Right lobe of liver (tissue), 6 donors: ENCODE data around the gene ACER1. TPM values are rescaled to one million over a fixed set of nuclear protein-coding genes. Genes with fewer than 3 reads are reported as not detected.

Experiments used
- ATAC-seq, 4 donors: fragments of 200-7000 bp; cut with Tn5 transposase; one replicate each; pipeline ENCODE4 v1.9.1; 2020; ENCODE audit warnings: mild to moderate bottlenecking in 4 of 4, moderate library complexity in 4 of 4
- DNase-seq, 3 donors: peaks; one replicate each; pipeline ENCODE4 v3.0.0-alpha.2; 2020
- H3K27ac ChIP-seq, 3 donors: fragments of 200-600 bp; one replicate each; pipeline ENCODE4 v1.8.0; 2022
- H3K27me3 ChIP-seq, 2 donors: fragments of 200-600 bp; one replicate each; pipeline ENCODE4 v1.8.0; 2022
- H3K36me3 ChIP-seq, 4 donors: fragments of 200-600 bp; sonication (generic) in 1 of 4; one replicate each; pipeline versions ENCODE4 v1.5.1 to v1.8.0; 2017 to 2022; ENCODE audit warnings: control low read depth in 1 of 4
- H3K4me1 ChIP-seq, 4 donors: fragments of 200-600 bp; sonication (generic) in 1 of 4; one replicate each; pipeline versions ENCODE4 v1.5.1 to v1.8.0; 2017 to 2022; ENCODE audit warnings: control low read depth in 1 of 4
- H3K4me3 ChIP-seq, 3 donors: fragments of 200-600 bp; one replicate each; pipeline ENCODE4 v1.8.0; 2022
- H3K9me3 ChIP-seq, 4 donors: fragments of 200-600 bp; sonication (generic) in 1 of 4; one replicate each; pipeline versions ENCODE4 v1.5.1 to v1.8.0; 2017 to 2022; ENCODE audit warnings: control low read depth in 1 of 4
- POLR2A ChIP-seq: fragments of 450-650 bp; IDR thresholded peaks from one replicate; pipeline ENCODE4 v1.6.1; 2017; ENCODE audit warnings: antibody characterized with exemption, mild to moderate bottlenecking
- WGBS: methylation state at CpG from one replicate; pipeline ENCODE4 v1.1.6; 2018; ENCODE audit warnings: low coverage, low lambda C conversion rate; ENCODE audit not compliant: insufficient coverage; ENCODE audit errors: missing lambda C conversion rate; 5-methylcytosine and 5-hydroxymethylcytosine counted together
- intact Hi-C, 2 donors: fragments of 100-400 bp; cut with DNase I; formaldehyde crosslinking; loops; one replicate each; pipeline versions ENCODE4 v1.11.2 to v1.14.1; 2022
- total RNA-seq, 6 experiments: library from RNA; depleted of rRNA in 2 of 6; stranded (reverse); fragments of >200 nt in 2 of 6; fragmentation: NEBNext Ultra II Directional in 3 of 6; extraction: Animal tissue kit (Norgen Biotek cat#: 25700) in 3 of 6; gene quantifications; one replicate each; pipeline versions ENCODE4 v1.1.0 to v1.2.4, GENCODE V29; 2016 to 2023
- TF ChIP-seq, protein P1 (sequence below), 4 donors: fragments of 200-600 bp in 3 of 4; fragments of 450-650 bp in 1 of 4; IDR thresholded peaks; one replicate each; pipeline versions ENCODE4 v1.5.1 to v1.8.0; 2016 to 2022; ENCODE audit warnings: antibody characterized with exemption in 4 of 4, mild to moderate bottlenecking in 2 of 4
- donor health status: DM: no; HTN: yes; CAD: no.
- donor health status: DM: no; HTN: no; CAD: no.
- donor health status: DM: no; HTN: no; CAD: no.
- donor health status: DM: no; HTN: yes; CAD: no.
- donor health status: DM: no; HTN: yes; CAD: no.

ACER1 gene
- total RNA-seq, 6 experiments from 2014 or later: 0.48 TPM; not detected in 5

DNA sequence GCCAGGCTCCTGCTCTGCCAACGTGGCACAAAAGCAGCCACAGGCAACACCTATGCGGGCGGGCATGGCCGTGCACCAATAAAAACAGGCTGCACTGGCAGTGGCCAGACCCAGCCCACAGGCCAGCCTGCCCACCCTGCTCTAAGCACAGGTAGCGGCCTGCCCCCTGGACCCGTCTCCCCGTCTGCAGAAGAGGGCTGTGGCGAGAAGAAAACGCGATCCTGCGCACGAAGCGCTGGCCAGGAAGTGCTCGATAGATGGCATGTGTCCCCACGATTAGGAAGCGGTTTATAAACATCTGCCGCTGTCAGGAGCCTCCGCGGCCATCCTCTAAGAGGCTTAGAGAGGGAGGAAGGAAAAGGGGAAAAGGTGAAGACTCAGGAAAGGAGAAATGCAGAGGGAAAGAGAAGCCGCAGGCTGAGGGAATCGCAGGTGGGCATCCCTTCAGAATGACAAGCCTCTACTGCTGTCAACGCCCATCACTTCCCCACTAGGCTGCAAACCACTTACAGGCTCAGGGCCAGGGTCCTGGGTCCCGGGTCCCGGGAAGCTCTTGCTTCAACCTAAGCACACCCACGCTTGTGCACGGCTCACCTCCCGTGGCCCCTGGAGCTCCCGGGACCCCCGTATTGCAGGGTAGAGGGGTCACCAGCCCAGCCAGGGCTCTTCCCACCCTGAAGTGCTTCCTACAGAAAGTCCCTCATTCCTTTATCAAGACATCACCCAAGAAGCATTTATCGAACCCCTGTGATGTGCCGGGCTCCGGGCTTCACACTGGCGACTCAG is 64.1 kb downstream of the ACER1 start:
- peak overlapping the region in 2 of 3 donors; percentile 11 to 45 for H3K4me3 ChIP-seq
- peak in 2 of 3 donors; percentile 53 to 64 for DNase-seq
- WGBS: 49% methylated on average over 24 of the region's 33 CpGs
- H3K27me3 ChIP-seq: no peaks in the 10 kb centered on the region
- intact Hi-C loops: loop anchor here in 1 of 2 donors (10.0 kb wide), 1 partner anchor 54 kb away; no protein-coding TSS in a partner anchor
- TF ChIP-seq POLR2A: no peak
- TF ChIP-seq, protein P1, sequence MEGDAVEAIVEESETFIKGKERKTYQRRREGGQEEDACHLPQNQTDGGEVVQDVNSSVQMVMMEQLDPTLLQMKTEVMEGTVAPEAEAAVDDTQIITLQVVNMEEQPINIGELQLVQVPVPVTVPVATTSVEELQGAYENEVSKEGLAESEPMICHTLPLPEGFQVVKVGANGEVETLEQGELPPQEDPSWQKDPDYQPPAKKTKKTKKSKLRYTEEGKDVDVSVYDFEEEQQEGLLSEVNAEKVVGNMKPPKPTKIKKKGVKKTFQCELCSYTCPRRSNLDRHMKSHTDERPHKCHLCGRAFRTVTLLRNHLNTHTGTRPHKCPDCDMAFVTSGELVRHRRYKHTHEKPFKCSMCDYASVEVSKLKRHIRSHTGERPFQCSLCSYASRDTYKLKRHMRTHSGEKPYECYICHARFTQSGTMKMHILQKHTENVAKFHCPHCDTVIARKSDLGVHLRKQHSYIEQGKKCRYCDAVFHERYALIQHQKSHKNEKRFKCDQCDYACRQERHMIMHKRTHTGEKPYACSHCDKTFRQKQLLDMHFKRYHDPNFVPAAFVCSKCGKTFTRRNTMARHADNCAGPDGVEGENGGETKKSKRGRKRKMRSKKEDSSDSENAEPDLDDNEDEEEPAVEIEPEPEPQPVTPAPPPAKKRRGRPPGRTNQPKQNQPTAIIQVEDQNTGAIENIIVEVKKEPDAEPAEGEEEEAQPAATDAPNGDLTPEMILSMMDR (IDR thresholded peaks at IDR 0.05): no peak
- H3K36me3 ChIP-seq: no peaks in the 10 kb centered on the region
- H3K27ac ChIP-seq: peak overlapping the region in 2 of 3 donors; percentile 14 to 40
- no peaks in the 10 kb centered on the region for H3K9me3 ChIP-seq
- peaks cover 0 to 76% (median 32%) of the 10 kb centered on the region in 4 donors for H3K4me1 ChIP-seq
- ATAC-seq: peak in 3 of 4 donors; percentile 1 to 19 (median 4)

DNA sequence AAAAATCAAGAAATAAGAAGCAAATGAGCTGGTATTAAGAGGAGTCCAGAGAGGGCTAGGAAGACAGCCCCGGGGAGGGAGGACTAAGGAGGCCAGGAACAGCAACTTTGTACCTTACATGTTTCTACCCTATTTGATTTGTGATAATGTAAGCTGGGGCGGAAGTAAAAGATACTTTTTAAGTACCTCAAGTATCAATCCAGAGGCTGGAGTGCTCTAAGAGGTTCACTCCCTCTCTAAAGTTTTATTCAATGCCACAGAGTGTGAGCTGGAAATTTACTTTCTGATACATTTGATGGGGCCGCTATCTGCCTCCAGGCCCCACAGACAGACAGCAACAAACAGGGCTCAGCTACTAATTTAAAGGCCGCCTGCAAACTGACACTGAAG is 65.0 kb downstream of the ACER1 start:
- ATAC-seq: no peak
- no peak for TF ChIP-seq POLR2A
- TF ChIP-seq, protein P1 (IDR thresholded peaks at IDR 0.05): no peak
- WGBS: 68% methylated on average over 2 of the region's 4 CpGs
- H3K27ac ChIP-seq: peak overlapping the region in 1 of 3 donors; percentile 40
- no peaks in the 10 kb centered on the region for H3K27me3 ChIP-seq
- H3K9me3 ChIP-seq: no peaks in the 10 kb centered on the region
- H3K4me3 ChIP-seq: no peak overlapping the region
- intact Hi-C loops: loop anchor here in 1 of 2 donors (10.0 kb wide), 1 partner anchor 54 kb away; no protein-coding TSS in a partner anchor
- peaks cover 0 to 68% (median 29%) of the 10 kb centered on the region in 4 donors for H3K4me1 ChIP-seq
- no peaks in the 10 kb centered on the region for H3K36me3 ChIP-seq
- DNase-seq: no peak

DNA sequence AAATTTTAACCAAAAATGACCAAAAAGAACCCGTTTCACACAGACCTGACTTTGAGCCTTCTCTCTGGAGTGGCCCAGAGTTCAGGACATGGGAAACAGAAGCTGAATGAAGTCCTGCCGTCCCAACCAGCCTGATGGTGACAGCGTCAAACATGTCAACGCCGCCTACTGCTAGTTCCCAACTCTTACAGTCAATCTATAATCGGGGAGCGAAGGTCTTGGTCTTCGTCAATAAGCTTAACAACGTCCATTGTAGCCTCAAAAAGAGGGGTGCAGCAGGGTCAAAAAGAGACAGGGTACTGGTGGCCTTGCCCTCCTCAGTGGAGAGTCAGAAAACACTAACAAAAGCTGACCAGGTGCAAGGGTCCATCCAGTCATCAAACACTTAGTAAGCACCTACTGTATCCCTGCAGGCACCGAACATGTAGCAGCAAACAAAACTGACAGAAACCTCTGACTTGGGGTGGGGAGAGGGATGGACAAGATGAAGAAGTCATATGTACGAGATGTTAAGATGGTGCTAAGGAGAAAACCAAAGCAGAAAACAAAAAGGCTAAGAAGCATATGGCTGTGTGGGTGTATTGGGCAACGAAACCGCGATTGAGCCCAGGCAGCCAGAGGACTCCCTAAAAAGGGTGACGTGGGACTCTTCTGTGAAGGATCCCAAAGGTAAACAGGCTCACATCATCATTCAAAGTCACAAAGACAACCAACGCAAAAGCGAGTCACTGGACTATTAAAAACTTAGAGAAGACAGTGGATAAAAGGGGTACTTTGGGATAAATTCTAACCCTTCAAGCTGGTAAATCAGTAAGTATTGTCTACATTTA is 65.6 kb downstream of the ACER1 start:
- peak in 1 of 4 donors; percentile 23 for ATAC-seq
- Histone ChIP-seq H3K27me3 (no peaks in the 10 kb centered on the region), H3K27ac (no peak overlapping the region), H3K36me3 (peaks cover 0 to 4% (median 0%) of the 10 kb centered on the region in 4 donors), H3K9me3 (no peaks in the 10 kb centered on the region), H3K4me3 (no peak overlapping the region), H3K4me1 (peaks cover 0 to 62% (median 26%) of the 10 kb centered on the region in 4 donors)
- TF ChIP-seq, protein P1 (IDR thresholded peaks at IDR 0.05): peak in 1 of 4 donors; percentile 25
- TF ChIP-seq POLR2A: no peak
- 56% methylated on average over 9 of the region's 17 CpGs for WGBS
- intact Hi-C loops: loop anchor here in 1 of 2 donors (10.0 kb wide), 1 partner anchor 53 kb away; no protein-coding TSS in a partner anchor
- DNase-seq: peak in 1 of 3 donors; percentile 58

DNA sequence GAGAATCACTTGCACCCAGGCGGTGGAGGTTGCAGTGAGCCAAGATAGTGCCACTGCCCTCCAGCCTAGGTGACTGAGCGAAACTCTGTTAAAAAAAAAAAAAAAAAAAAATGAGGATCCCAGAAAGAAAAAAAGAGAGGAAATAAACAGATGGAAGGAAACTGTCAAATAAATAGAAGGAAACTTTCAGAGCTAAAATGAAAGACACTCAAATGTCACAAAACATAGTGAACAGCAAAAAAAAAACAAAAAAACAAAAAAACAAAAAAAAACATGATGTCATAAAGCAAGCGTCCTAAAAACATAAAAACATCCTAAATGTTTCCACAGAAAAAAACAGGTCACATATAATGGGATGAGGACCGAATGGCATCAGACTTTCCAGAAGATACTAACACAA is 68.6 kb downstream of the ACER1 start:
- Histone ChIP-seq H3K27me3 (no peaks in the 10 kb centered on the region), H3K27ac (no peak overlapping the region), H3K36me3 (peaks cover 0 to 15% (median 3%) of the 10 kb centered on the region in 4 donors), H3K9me3 (no peaks in the 10 kb centered on the region), H3K4me1 (peaks cover 0 to 41% (median 16%) of the 10 kb centered on the region in 4 donors), H3K4me3 (no peak overlapping the region)
- WGBS: 79% methylated on average over 3 of the region's 4 CpGs
- ATAC-seq: no peak
- TF ChIP-seq, protein P1 (IDR thresholded peaks at IDR 0.05): no peak
- no peak for TF ChIP-seq POLR2A
- DNase-seq: no peak
- intact Hi-C loops: loop anchor here in 1 of 2 donors (10.0 kb wide), 1 partner anchor 50 kb away; no protein-coding TSS in a partner anchor
